Esophagus squamous epithelium (tissue), 5 donors: ENCODE measurements around the gene FGD1. TPM values are rescaled to one million over a fixed set of nuclear protein-coding genes. Genes with fewer than 3 reads are reported as not detected.
A peak's percentile ranks its signal among the peaks of the same experiment; 100 is the strongest.

Source experiments
- DNase-seq: peaks from one replicate; lab custom pipeline; 2025; lab: John Stamatoyannopoulos, UW
- H3K27ac ChIP-seq, 4 donors: fragments of 200-600 bp; sonication (generic); one replicate each; pipeline ENCODE4 v1.5.1; 2016 to 2019; ENCODE audit warnings: mild to moderate bottlenecking in 1 of 4
- H3K27me3 ChIP-seq, 4 donors: fragments of 200-600 bp; sonication (generic); 1 replicate in 3 of 4; 2 replicates in 1 of 4; pipeline versions ENCODE4 v1.5.1 to v1.6.0; 2017 to 2021; ENCODE audit warnings: antibody characterized with exemption in 1 of 4
- H3K36me3 ChIP-seq, 3 donors: fragments of 200-600 bp; sonication (generic); one replicate each; pipeline ENCODE4 v1.5.1; 2016 to 2019
- H3K4me1 ChIP-seq, 3 donors: fragments of 200-600 bp; sonication (generic); one replicate each; pipeline ENCODE4 v1.5.1; 2017 to 2019
- H3K4me3 ChIP-seq, 4 donors: fragments of 200-600 bp; sonication (generic); 1 replicate in 3 of 4; 2 replicates in 1 of 4; pipeline ENCODE4 v1.5.1; 2016 to 2019; ENCODE audit warnings: mild to moderate bottlenecking in 2 of 4, moderate library complexity in 1 of 4
- H3K9me3 ChIP-seq, 3 donors: fragments of 200-600 bp; sonication (generic); one replicate each; pipeline ENCODE4 v1.5.1; 2016 to 2019
- CTCF ChIP-seq, 6 experiments: fragments of 450-650 bp in 4 of 6; fragments of 200-600 bp in 2 of 6; sonication (generic) in 2 of 6; IDR thresholded peaks; one replicate each; pipeline ENCODE4 v1.5.1; 2016 to 2019; ENCODE audit warnings: antibody characterized with exemption in 6 of 6, mild to moderate bottlenecking in 4 of 6, moderate library complexity in 4 of 6
- POLR2A ChIP-seq, 4 donors: fragments of 450-650 bp; IDR thresholded peaks; one replicate each; pipeline ENCODE4 v1.6.1; 2017; ENCODE audit warnings: antibody characterized with exemption in 4 of 4, mild to moderate bottlenecking in 4 of 4, moderate library complexity in 3 of 4
- WGBS, 2 donors: methylation state at CpG; one replicate each; pipeline ENCODE4 v1.1.5; 2018; 5-methylcytosine and 5-hydroxymethylcytosine counted together
- intact Hi-C: fragments of 100-400 bp; cut with DNase I; formaldehyde crosslinking; loops from one replicate; pipeline ENCODE4 v1.15.0; 2022
- total RNA-seq, 4 donors: library from RNA; depleted of rRNA; stranded (reverse); fragments of >200 nt; gene quantifications; one replicate each; pipeline ENCODE4 v1.1.0, GENCODE V29; 2016
- donor health status: DM: yes; HTN: yes; CAD: no.

FGD1 gene
- total RNA-seq, 4 donors from 2014 or later, result 4.4 to 7.5 (median 5.5) TPM

GRCh38 chrX:54470054-54470760 lies 25.8 kb downstream of the FGD1 start:
- Histone ChIP-seq H3K9me3 (no peaks in the 10 kb centered on the region), H3K27me3 (no peaks in the 10 kb centered on the region), H3K27ac (no peak overlapping the region), H3K36me3 (peaks cover 0 to 60% (median 0%) of the 10 kb centered on the region in 3 donors), H3K4me1 (peaks cover 0 to 11% (median 0%) of the 10 kb centered on the region in 3 donors), H3K4me3 (no peak overlapping the region)
- 79 to 90% methylated on average over 2 to 8 of the region's 21 CpGs for WGBS, 2 donors
- intact Hi-C loops, result no loop called here
- DNase-seq, result no peak
- TF ChIP-seq CTCF (IDR thresholded peaks at IDR 0.05), result no peak
- no peak for TF ChIP-seq POLR2A (IDR thresholded peaks at IDR 0.05)

GRCh38 chrX:54452920-54453319 lies 43.1 kb downstream of the FGD1 start:
- H3K4me3 ChIP-seq, result no peak overlapping the region
- no peak for DNase-seq
- peaks cover 0 to 41% (median 4%) of the 10 kb centered on the region in 3 donors for H3K36me3 ChIP-seq
- no peak overlapping the region for H3K27ac ChIP-seq
- no peak for TF ChIP-seq CTCF (IDR thresholded peaks at IDR 0.05)
- TF ChIP-seq POLR2A (IDR thresholded peaks at IDR 0.05), result no peak
- H3K27me3 ChIP-seq, result no peaks in the 10 kb centered on the region
- no peaks in the 10 kb centered on the region for H3K9me3 ChIP-seq
- intact Hi-C loops, result no loop called here
- H3K4me1 ChIP-seq, result no peaks in the 10 kb centered on the region
- 29 to 44% methylated on average over 2 of the region's 2 CpGs for WGBS, 2 donors

- no peaks in the 10 kb centered on the region for H3K27me3 ChIP-seq
- no peaks in the 10 kb centered on the region for H3K4me1 ChIP-seq
- peaks cover 0 to 45% (median 4%) of the 10 kb centered on the region in 3 donors for H3K36me3 ChIP-seq
- no peak for DNase-seq
- TF ChIP-seq POLR2A (IDR thresholded peaks at IDR 0.05) (no peak), CTCF (IDR thresholded peaks at IDR 0.05) (no peak)
- no peak overlapping the region for H3K4me3 ChIP-seq
- H3K27ac ChIP-seq, result no peak overlapping the region
- intact Hi-C loops, result no loop called here
- H3K9me3 ChIP-seq, result no peaks in the 10 kb centered on the region
Measured at GRCh38 chrX:54449929-54450328, 46.1 kb downstream of the FGD1 start.

GRCh38 chrX:54447461-54447860 lies 48.6 kb downstream of the FGD1 start:
- TF ChIP-seq CTCF (IDR thresholded peaks at IDR 0.05) (peak in 1 of 6 experiments; percentile 10), POLR2A (IDR thresholded peaks at IDR 0.05) (no peak)
- Histone ChIP-seq H3K36me3 (peaks cover 0 to 50% (median 4%) of the 10 kb centered on the region in 3 donors), H3K4me1 (no peaks in the 10 kb centered on the region), H3K4me3 (no peak overlapping the region), H3K27ac (no peak overlapping the region), H3K27me3 (no peaks in the 10 kb centered on the region), H3K9me3 (no peaks in the 10 kb centered on the region)
- intact Hi-C loops, result no loop called here
- 65 to 71% methylated on average over 3 to 4 of the region's 5 CpGs for WGBS, 2 donors
- DNase-seq, result no peak

- no CpG with 5 or more reads among the region's 17 CpGs for WGBS, 2 donors
- Histone ChIP-seq H3K4me3 (no peak overlapping the region), H3K9me3 (no peaks in the 10 kb centered on the region), H3K4me1 (peaks cover 4 to 12% (median 6%) of the 10 kb centered on the region in 3 donors), H3K36me3 (peaks cover 0 to 50% (median 4%) of the 10 kb centered on the region in 3 donors), H3K27ac (no peak overlapping the region), H3K27me3 (no peaks in the 10 kb centered on the region)
- DNase-seq, result no peak
- intact Hi-C loops, result no loop called here
- TF ChIP-seq CTCF (IDR thresholded peaks at IDR 0.05) (no peak), POLR2A (IDR thresholded peaks at IDR 0.05) (no peak)
Measured at GRCh38 chrX:54446084-54446483, 50.0 kb downstream of the FGD1 start.
